HG02973 (cell line): ENCODE measurements around the gene LIG3.
"Not testable (repeated sequence)": the region's sequence is repeated elsewhere in the genome, so short reads cannot be mapped to it uniquely, and the experiment has no call there.

Experiments
- ATAC-seq: cut with Tn5 transposase; IDR thresholded peaks from one replicate; pipeline ENCODE4 v1.9.1; 2021; ENCODE audit warnings: moderate library complexity; ENCODE audit not compliant: unreplicated experiment

Gene LIG3

DNA sequence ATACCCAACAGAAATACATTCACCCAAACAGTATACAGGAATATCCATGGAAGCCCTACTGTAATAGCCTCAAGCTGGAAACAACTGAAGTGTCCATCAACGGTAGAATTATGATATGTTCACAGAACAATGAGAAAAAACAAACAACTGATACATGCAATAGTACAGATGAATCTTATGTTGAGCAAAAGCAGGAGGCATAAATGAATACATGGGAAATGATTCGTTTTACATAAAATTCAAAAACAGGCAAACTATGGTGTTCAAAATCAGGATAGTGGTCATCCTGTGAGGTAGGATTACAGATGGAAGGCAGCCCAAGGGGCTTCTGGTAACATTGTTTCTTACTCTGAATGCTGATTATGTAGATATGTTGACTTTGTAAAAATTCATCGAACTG lies 58.1 kb downstream of the LIG3 start:
- ATAC-seq: no peak

- no peak for ATAC-seq
Measured at GRCh38 chr17:35041390-35041789, 61.1 kb downstream of the LIG3 start.

GRCh38 chr17:35044181-35044580 lies 63.9 kb downstream of the LIG3 start:
- ATAC-seq: no peak

GRCh38 chr17:35045458-35045979 lies 65.2 kb downstream of the LIG3 start:
- ATAC-seq: not testable (repeated sequence)

GRCh38 chr17:35046245-35046644 lies 65.9 kb downstream of the LIG3 start:
- no peak for ATAC-seq

DNA sequence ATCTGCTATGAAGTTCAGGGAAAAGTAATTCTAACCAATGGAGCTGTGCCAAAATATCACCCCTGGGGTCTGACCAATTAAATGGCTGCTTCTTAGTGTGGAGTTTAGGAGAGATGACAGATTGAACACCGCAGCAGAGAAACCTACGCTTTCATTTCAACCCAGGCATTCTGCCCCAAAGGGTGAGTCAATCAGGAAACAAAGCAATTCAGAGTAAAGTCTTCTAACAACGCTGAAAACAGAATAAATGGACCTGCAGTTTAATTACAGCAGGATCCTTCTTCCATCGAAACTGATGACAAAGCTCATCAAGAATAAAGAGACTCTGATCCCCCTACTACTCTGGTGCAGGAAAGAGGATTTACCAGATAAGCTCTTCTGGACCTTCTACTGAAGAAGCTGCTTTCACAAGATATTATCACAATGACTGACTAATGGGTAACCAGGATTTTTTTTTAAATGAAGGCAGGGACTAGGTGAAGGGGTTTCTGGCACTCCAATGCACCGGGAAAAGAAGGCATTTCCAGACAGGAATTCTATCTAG lies 66.5 kb downstream of the LIG3 start:
- ATAC-seq: no peak

DNA sequence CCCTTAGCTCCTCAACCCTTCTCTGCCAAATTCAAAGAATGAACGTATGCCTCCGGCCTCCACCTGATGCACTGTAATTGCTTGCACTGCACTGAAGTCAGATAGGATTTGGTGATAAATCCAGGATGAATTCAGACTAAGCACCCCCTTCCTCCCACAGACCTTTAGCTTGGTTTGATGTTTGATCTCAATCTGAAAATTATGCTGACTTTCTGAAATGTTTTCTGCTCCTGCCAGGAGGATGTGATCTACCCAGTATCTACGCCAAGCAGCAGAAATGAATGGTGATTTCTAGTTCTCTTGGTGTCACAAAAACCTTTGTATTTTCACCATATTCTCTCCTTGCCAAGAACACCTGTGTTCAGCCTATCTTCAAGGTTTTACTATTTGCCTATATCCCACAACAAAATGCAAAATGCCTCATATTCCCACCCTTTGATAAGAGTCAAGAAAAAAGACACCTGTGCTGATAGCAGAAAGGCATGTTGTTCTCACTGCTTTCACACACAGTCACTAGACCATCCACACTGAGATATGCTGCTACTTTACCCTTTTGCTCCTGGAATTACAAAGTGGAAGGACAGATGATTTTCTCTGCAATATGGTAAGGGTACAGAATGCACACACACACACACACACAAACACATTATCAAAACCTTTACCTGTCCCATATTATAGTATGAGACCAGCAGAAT lies 68.5 kb downstream of the LIG3 start:
- ATAC-seq: no peak

DNA sequence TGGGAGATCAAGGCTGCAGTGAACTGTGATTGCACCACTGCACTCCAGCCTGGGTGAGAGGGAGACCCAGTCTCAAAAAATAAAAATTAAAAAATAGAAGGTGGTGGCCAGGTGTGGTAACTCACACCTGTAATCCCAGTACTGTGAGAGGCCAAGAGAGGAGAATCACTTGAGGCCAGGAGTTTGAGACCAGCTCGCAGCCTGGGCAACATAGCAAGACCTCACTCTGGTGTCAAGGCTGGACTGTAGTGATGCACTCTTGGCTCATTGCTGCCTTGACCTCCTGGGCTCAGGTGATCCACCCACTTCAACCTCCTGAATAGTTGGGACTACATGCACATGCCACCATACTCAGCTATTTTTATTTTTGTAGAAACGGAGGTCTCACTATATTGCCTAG lies 69.9 kb downstream of the LIG3 start:
- no peak for ATAC-seq

DNA sequence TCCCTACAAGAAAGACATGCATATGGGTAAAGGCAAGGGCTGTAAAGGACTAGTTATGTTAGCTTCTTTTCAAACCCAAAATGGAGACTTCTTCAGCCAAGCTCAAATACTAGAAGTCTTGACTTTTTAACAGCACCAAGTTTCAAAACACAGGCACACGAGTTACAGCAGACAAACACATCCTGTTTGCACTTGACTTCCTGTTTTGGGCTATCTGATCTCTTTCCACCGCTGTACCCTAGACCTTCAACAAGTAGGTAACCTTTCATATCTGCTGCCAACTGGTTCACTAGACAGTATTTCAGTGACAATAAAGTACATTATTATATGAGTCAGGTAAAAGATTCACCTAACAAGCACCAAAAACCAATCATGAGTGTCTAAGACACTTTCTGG lies 70.9 kb downstream of the LIG3 start:
- ATAC-seq: peak; percentile 55

DNA sequence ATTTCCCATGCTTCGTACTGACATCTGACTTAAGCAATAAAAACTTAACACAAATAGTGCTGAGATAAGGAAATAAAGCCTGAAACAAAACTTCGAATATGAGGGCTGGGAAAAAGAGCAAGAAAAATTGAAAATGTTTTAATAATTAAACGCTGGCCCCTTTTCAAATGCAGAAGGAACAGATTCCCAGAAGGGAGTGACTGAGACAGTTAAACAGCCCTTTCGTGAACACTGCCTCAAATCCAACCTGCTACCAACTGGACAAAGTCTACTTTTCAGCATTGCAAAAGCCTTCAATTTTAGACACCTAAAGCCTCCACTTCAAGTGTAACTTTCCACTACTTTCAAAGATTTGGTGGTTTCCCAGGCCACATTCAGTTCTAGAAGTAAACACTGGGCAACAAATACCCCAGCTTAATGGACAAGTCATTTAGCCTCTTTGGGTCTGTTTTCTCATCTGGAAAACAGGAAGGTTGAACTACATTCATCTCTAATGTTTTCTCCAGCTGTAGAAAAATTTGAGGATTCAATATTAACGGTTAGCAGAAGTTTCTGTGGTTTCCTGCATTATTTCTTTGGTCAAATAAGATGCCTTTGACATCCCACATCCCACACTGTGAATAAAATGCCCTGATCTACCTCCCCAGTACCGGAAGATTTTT lies 71.4 kb downstream of the LIG3 start:
- peak; percentile 40 for ATAC-seq

DNA sequence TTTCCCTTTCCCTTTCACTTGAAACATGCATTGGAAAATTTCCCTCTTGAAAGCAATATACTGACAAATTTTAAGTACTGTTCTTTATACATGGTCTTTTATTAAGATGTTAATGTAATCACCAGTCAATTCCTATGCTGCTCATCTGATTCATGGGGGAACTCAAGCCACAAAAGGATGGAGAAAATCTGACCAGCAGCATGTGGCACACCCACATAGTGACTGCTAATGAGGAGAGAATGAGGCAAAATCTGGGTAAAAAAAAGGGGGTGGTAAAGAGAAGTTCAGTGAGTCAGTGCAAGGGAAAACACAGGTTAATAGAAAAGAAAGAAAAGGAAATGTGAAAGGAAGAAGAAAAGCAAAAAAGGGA lies 71.9 kb downstream of the LIG3 start:
- no peak for ATAC-seq

GRCh38 chr17:35052780-35053179 lies 72.5 kb downstream of the LIG3 start:
- ATAC-seq: no peak

DNA sequence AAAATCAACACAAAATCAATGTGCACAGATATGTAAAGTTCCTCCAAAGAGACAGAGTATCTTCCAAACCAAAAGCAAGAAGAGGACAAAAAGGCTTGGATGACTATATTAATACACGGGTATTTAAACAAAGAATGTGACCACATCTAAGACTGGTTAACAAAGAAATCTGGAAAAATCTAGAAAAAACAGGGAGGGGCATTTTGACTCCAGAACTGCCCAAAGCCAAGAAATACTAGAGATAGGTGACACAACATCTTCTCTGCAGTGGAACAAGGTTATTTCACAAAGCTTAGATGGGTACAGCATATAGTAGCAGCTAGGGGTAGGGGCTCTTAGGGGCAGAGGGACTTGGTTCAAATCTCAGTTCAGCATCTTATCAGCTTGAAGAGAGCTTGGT lies 72.9 kb downstream of the LIG3 start:
- no peak for ATAC-seq

- ATAC-seq: no peak
Measured at GRCh38 chr17:35056013-35056412, 75.7 kb downstream of the LIG3 start.

- ATAC-seq: no peak
Measured at GRCh38 chr17:35057332-35057915, 77.1 kb downstream of the LIG3 start.
